Measurements from ENCODE around the gene CADPS. TPM values are rescaled to one million over a fixed set of nuclear protein-coding genes. Genes with fewer than 3 reads are reported as not detected.

CADPS gene
- total and polyA plus RNA-seq, 2 experiments from 2014 or later, result 49.2 to 63.8 TPM

- no peaks in the 10 kb centered on the region for H3K9me3 ChIP-seq (ENCODE audit: low read depth)
Observed at GRCh38 chr3:62873451-62873760, 1.8 kb downstream of the CADPS start.

GRCh38 chr3:62872318-62872717, 2.9 kb downstream of the CADPS start:
- Histone ChIP-seq H3K4me3 (peak overlapping the region; percentile 92), H3K36me3 (no peaks in the 10 kb centered on the region), H3K9me3 (ENCODE audit: low read depth) (no peaks in the 10 kb centered on the region), H3K27me3 (no peaks in the 10 kb centered on the region), H3K4me1 (ENCODE audit: low read depth) (peaks cover 29% of the 10 kb centered on the region), H3K27ac (peak overlapping the region; percentile 91)
- DNase-seq (ENCODE audit: low read depth in 1 of 2, low spot score in 1 of 2), result no peak
- TF ChIP-seq CTCF (IDR thresholded peaks at IDR 0.05; ENCODE audit: low read depth, low read length), result no peak

More at GRCh38 chr3:62873451-62873760, 1.8 kb downstream of the CADPS start:
- Histone ChIP-seq H3K4me1 (ENCODE audit: low read depth) (peaks cover 29% of the 10 kb centered on the region), H3K27ac (peak overlapping the region; percentile 91), H3K27me3 (no peaks in the 10 kb centered on the region), H3K4me3 (peak overlapping the region; percentile 92), H3K36me3 (no peaks in the 10 kb centered on the region)
- no peak for DNase-seq (ENCODE audit: low read depth in 1 of 2, low spot score in 1 of 2)
- TF ChIP-seq CTCF (IDR thresholded peaks at IDR 0.05; ENCODE audit: low read depth, low read length), result no peak

GRCh38 chr3:62870321-62870720, 4.9 kb downstream of the CADPS start:
- no peaks in the 10 kb centered on the region for H3K36me3 ChIP-seq
- H3K9me3 ChIP-seq (ENCODE audit: low read depth), result no peaks in the 10 kb centered on the region
- H3K4me1 ChIP-seq (ENCODE audit: low read depth), result peaks cover 29% of the 10 kb centered on the region
- TF ChIP-seq CTCF (IDR thresholded peaks at IDR 0.05; ENCODE audit: low read depth, low read length), result no peak
- H3K27ac ChIP-seq, result peak overlapping the region; percentile 91
- no peak overlapping the region for H3K4me3 ChIP-seq
- DNase-seq (ENCODE audit: low read depth in 1 of 2, low spot score in 1 of 2), result no peak
- H3K27me3 ChIP-seq, result no peaks in the 10 kb centered on the region

GRCh38 chr3:62863648-62864047, 11.6 kb downstream of the CADPS start:
- DNase-seq (ENCODE audit: low read depth in 1 of 2, low spot score in 1 of 2), result no peak
- H3K36me3 ChIP-seq, result no peaks in the 10 kb centered on the region
- H3K4me1 ChIP-seq (ENCODE audit: low read depth), result peaks cover 3% of the 10 kb centered on the region
- H3K4me3 ChIP-seq, result no peak overlapping the region
- TF ChIP-seq CTCF (IDR thresholded peaks at IDR 0.05; ENCODE audit: low read depth, low read length), result no peak
- H3K27me3 ChIP-seq, result no peaks in the 10 kb centered on the region
- no peaks in the 10 kb centered on the region for H3K9me3 ChIP-seq (ENCODE audit: low read depth)
- no peak overlapping the region for H3K27ac ChIP-seq

- Histone ChIP-seq H3K4me1 (ENCODE audit: low read depth) (peaks cover 3% of the 10 kb centered on the region), H3K4me3 (no peak overlapping the region), H3K27me3 (no peaks in the 10 kb centered on the region), H3K36me3 (no peaks in the 10 kb centered on the region), H3K27ac (peak overlapping the region; percentile 75), H3K9me3 (ENCODE audit: low read depth) (no peaks in the 10 kb centered on the region)
- no peak for DNase-seq (ENCODE audit: low read depth in 1 of 2, low spot score in 1 of 2)
- no peak for TF ChIP-seq CTCF (IDR thresholded peaks at IDR 0.05; ENCODE audit: low read depth, low read length)
Observed at GRCh38 chr3:62859203-62859791, 15.9 kb downstream of the CADPS start.
